HG03565 (cell line): ENCODE measurements around the gene PYGB.

Source experiments
- ATAC-seq: cut with Tn5 transposase; IDR thresholded peaks from one replicate; pipeline ENCODE4 v1.9.1; 2021; ENCODE audit warnings: mild to moderate bottlenecking, moderate library complexity; ENCODE audit not compliant: unreplicated experiment

Gene PYGB

DNA sequence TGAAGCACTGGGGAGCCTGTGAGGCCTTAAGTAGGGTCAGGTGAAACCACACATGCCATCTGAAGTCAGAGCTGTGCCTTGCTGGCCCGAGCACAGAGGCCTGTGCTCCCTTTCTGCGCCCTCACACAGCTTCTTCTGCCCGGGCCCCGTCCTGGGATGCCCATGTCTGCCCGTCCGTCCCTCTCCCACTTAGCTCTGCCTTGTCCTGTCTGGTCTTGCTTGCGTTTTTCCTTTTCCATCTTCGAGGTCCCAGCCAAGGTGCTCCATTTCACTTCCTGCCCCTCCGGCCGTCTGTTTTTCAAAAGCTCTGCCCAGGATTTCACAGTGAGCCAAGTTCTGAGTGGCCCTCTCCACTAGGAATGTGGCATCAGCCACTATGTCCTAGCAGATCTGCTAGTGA lies 45.6 kb downstream of the PYGB start:
- ATAC-seq, result no peak

DNA sequence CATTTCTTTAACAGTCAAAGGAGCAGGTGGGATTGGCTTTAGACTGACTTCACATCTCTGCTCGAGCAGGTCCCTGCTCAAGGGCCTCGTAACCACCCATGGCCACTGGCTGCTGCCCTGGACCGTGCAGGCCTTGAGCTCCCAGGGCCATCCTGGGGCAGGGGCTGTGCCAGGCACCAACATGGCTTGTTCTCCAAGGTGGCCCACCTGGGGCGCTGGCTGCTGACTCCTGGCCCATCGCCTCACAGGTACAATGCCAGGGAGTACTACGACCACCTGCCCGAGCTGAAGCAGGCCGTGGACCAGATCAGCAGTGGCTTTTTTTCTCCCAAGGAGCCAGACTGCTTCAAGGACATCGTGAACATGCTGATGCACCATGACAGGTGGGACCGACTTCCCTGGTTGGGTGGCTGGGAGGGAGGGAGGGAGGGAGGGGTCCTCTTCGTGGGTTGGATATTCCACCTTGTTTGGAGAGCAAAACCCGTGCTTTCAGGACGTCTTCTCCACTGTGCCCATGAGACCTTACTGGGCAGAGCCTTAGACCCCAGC lies 46.1 kb downstream of the PYGB start:
- ATAC-seq, result no peak

DNA sequence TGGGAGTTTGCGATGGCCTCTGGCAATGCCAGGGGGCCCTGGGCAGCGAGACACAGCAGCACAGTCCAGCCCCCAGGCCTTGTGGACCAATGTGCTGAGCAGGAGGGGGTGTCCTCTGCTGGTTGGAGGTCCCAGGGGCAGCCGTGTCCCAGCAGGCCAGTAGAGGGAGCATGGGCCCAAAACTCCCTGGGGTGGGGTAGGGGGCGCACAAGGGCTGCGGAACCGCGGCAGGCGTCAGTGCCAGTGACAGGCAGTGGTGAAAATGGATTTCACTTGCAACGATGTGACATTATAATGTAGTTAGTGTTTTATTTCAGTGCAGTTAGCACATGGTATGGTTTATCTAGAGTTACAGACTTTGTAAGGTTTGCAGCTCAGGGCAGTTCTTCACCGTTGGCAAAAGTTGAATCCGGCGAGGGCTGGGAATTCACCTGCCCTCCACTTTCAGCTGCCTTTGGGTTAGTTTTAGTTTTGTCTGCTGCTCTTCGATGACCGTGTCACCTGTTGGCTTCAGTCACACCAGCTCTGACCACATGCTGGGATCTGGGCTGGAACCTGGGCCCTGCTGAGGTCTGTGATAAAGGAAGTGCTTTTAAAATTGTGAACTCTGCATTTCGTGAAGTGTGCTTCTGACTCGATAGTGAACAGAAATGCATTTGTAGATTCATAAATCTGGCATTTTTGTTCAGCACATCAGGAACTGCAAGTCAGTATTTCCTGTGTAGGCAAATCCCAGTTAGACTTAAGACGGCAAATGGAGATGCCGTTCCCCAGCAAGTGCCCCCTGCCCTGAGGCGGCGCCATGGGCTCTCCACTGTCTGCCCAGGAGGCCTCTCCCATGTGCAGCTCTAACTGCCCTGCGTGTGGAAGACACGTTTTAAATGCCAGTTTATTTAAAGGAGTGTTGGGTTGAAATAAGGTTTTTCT lies 46.8 kb downstream of the PYGB start:
- ATAC-seq, result no peak

DNA sequence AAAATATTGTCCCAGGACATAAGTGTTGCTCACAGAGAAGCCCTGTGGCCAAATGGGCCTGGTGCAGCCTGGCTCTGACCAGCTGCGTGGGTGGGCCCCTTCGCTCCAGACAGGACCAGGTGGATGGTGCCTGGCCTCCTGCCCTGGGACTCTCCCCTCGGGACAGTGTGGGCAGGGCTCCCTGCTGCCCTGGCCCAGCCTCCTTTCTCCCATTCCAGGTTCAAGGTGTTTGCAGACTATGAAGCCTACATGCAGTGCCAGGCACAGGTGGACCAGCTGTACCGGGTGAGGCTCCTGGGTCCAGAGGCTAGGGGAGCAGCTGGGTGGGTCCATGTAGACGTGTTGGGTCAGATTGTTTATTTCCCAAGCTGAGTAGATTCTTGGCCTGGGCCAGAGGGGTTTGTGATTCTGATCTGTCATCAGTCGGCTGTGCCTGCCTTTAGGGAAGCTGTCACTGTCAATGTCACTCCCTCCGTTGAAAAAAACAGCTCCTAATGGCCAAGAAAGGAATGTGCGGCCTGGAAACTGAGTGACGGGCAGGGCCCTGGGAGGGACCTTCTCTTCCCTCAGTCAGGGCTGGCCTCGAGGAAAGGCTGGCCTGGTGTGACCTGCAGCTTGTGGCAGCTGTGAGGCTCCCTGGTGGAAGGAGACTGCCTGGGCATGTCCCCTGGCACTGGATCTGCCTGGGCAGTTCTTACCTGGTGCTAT lies 47.7 kb downstream of the PYGB start:
- ATAC-seq, result no peak

DNA sequence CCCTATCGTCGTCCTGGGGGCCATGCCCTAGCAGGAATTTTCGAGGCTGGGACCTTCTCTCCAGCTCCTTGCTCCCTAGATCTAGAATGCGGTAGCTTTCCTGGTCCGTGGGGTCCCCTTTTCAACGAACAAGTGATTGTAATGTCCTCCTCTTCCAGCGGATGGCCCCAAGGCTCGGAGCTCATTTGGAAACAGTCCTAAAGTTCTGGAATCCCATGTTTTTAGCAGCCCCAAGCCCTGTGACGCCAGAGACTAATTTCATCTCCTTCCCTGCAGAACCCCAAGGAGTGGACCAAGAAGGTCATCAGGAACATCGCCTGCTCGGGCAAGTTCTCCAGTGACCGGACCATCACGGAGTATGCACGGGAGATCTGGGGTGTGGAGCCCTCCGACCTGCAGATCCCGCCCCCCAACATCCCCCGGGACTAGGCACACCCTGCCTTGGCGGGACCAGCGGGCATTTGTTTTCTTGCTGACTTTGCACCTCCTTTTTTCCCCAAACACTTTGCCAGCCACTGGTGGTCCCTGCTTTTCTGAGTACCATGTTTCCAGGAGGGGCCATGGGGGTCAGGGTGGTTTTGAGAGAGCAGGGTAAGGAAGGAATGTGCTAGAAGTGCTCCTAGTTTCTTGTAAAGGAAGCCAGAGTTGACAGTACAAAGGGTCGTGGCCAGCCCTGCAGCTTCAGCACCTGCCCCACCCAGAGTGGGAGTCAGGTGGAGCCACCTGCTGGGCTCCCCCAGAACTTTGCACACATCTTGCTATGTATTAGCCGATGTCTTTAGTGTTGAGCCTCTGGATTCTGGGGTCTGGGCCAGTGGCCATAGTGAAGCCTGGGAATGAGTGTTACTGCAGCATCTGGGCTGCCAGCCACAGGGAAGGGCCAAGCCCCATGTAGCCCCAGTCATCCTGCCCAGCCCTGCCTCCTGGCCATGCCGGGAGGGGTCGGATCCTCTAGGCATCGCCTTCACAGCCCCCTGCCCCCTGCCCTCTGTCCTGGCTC lies 48.5 kb downstream of the PYGB start:
- ATAC-seq, result no peak

DNA sequence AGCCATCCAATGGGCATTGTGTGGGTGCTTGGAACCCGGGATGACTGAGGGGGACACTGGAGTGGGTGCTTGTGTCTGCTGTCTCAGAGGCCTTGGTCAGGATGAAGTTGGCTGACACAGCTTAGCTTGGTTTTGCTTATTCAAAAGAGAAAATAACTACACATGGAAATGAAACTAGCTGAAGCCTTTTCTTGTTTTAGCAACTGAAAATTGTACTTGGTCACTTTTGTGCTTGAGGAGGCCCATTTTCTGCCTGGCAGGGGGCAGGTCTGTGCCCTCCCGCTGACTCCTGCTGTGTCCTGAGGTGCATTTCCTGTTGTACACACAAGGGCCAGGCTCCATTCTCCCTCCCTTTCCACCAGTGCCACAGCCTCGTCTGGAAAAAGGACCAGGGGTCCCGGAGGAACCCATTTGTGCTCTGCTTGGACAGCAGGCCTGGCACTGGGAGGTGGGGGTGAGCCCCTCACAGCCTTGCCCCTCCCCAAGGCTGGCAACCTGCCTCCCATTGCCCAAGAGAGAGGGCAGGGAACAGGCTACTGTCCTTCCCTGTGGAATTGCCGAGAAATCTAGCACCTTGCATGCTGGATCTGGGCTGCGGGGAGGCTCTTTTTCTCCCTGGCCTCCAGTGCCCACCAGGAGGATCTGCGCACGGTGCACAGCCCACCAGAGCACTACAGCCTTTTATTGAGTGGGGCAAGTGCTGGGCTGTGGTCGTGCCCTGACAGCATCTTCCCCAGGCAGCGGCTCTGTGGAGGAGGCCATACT lies 49.4 kb downstream of the PYGB start:
- ATAC-seq, result peak; percentile 66

DNA sequence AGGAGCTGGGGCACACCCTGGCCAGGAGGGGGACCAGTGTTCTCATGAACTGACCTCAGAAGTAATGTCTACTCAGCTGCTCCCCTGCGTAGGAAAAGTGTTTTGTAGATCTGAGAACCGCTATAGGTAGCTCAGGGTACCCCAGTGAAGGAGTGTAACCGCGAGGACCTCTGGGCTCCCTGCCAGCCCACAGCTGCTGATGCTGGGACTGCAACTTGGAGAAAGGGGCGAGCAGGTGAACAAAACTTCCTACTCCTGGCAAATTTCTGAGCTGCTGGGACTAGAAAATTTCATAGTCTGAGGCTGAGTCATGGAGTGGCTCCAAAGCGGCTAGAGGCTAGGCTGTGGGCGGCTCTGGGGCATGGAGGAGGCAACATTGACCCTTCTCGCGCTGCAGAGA lies 51.9 kb downstream of the PYGB start:
- no peak for ATAC-seq

DNA sequence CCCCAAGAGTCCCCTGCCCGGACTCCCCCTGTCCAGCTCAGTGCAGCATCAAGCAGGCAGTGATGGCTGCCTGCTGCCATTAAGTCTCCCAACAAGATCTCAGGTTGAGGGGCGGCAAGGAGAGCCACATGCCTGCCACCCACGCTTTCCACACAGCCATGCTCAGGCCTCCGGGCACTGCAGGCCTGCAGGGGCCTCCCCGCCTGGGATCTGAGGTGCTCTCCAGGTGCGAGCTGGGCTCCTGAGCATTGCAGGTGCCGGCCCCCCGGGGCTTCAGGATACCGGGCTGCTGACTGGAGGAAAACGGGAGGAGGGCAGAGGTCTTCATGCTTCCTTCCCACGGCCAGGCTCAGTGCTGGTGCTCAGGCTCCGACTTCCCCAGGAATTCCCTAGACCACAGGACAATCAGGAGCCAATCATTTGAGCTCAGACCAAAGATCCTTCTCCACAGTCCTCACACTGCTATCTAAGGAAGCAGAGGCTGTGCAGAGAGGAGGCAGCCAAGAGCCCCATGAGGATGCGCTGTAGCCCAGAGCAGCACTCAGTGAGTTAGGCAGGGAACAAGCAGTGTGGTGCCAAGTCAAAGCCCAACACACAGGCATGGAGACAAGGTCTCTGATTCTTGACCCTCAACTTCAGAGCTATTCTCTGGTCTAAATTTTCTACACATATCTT lies 52.7 kb downstream of the PYGB start:
- ATAC-seq, result no peak

DNA sequence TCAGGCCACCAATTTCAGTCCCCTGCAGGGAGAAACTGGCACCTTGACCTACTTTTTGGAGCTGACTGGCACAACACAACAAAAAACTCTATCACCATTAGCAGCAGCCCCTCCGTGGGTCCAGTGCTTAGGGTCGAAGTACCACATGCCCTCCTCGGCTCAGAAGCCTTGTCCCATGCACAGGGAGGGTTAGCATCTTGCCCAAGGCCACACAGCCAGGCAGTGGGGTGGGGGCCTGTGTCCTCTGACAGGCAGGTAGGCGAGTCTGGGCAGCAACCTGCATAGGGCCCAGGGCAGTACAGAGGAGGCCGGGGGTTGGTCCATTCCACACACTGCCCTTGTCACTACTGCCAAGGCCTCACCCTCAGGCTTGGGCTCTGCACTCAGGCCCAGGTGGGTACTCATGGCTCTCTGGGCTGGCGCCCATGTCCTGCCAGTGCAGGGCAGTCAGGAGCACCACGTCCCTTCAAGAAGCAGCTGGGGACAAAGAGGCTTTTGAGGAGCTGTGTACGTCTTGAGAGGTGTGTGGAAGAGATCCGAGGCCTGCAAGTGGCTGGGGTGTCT lies 53.6 kb downstream of the PYGB start:
- ATAC-seq, result no peak

DNA sequence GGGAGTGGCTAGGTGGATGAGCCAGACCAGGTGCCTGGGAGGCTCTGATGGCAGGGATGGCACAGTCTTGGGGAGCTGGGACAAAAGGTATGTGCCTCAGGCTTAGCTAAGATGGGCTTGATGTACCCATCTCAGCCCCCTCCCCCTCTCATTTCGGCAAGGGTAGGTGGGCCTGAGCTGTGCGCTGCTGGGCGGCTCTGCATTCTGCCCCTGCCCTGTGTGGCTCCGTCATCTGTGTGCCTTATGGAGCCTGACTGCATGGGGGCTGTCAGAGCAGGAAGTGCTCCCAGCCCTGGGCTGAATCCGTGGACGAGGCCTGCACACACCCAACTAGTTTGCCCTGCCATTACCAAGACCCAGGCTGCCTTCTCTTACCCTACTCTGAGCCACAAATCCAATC lies 54.7 kb downstream of the PYGB start:
- ATAC-seq, result no peak

DNA sequence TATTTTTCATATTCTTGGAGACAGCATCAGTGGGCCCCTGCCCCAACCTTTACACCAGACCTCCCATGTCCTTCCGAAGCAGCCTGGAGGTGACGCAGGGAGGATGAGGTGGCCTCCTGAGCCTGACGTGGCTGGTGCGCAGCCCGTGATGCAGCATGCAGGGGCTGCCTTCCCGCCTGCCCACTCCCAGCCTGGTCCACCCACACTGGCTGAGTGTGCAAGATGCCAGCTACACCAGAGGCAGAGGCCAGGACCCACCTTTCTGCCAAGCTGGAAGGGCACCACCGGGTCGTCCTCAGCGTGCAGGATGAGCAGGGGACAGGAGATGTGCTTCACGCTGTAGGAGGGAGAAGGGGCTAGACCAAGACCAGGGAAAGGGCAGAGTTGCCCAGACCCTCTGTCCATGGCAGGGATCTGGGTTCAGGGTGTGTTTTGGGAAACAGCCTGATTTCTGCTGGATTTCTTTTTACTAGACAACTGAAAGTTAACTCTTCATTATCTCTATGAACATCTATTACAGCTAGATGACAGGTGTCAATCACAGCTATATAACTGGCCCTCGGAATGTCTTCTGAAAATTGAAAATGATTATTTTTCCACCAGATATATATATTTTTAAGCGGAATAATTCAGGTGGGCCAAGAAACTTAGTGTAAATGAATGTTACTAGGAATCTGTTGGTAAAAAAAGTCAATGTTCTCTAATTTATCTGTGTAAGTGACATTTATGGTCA lies 55.6 kb downstream of the PYGB start:
- no peak for ATAC-seq

DNA sequence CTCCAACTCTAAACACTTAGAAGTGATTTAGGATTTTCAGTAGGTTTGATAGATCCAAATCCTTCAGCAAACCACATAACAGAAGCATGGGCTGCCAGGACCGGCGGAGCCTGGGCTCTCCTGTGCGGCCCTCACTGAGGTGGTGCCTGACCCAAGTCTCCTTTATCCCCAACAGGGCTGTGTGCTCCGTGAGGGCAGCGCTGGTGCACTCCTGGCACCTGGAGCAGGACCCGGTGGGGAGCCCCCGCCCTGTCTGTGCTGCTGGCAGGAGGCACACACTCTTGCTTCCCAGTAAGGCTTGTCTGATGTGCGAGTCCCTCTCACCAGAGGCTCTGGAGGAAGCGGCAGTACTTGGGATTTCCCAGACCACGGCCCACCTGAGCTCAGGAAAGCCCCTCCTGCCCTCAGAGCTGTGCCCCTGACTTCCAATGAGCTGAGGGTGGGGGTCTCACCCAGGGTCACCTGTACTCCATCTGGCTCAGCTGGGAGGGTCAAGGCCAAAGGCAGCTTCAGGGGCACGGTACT lies 56.2 kb downstream of the PYGB start:
- no peak for ATAC-seq

DNA sequence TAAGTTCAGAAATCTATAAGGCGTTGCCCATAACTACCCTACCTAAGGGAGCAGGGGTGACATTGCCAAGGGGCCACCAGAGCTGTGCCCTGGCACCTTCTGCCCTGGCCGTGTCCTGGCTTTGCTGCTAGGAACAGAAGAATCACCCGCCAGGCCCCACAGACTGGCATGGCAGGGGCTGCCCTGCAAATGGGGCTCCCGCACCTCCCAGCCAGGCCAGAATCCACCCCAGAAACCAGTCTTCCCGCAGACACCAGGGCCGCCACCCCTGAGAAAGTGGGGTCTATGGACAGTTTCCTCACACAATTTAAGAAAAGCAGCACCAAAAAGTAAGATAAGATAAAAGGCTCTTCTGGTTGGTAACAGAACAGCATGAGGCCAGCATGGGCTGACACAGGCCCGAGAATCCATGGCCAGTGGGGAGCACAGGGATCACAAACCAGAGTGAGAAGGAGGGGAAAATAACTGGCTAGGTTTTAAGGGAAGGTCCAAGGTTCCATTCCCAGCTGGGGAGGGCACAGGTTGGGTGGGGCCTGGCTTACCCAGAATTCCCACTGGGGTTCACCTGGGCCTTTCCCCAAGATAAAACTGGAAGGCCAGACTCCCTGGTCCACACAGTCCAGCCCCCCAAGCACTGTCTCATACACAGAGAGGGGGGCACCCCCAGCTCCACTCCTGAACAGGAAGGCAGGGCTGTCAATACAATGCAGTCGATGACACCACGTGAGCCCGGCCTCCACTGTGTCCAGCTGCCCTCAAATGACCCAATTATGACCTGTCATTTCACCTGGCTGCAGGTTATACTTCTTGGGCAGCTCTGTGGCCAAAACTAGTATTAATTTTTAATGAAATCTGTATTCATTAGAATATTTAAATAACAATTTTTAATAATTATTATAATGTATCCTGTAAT lies 59.4 kb downstream of the PYGB start:
- no peak for ATAC-seq

DNA sequence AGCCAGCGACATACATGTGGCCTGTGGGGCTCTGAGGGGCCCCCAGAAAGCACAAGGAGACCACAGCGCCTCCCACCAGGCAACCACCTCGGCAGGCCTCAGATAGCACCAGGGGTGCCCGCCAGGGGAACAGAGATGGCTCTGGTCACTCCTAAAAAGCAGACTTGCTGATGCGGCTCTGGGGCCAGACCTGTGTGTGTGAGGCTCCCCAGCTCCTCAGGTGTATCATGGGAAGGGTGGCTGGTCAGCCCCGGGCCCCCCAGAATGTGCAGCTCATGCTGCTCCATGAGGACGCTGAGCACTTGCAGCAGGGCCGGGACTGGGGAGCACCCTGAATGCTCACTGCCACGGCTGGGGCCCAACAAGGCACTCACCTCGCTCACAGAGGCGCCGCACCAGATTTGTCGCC lies 60.2 kb downstream of the PYGB start:
- ATAC-seq, result no peak

DNA sequence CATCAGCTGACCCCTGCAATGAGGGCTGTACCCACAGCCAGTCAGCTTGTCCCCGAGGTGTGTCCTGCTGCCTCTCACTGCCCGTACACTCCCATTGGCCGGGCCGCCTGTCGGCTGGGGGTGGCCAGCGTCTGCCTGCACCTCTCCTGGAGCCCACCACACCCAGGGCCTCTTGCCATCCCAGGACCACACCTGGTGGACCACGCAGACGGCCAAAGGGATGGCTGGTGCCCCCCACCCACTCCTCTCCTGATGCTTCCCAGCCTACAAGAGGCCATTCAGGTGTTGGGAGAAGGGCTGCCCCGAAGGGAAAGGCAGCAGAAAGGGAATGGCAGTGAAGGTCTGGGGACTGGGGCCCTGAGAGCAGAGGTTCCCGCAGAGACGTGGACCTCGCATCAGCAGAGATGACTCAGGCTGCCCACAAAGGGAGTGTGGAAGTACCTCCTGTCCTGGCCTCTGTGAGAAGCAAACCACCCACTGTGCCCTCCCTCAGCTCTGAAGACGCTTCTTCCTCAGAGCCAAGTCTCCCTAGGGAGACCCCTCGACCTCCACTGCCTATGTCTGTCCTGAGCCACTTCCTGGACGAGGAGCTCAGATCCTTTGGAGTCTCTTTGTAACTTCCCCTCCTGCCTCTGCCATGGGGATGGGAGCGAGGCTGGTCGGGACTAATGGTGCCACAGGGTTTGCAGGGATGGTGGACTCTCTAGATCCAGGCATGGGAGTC lies 60.9 kb downstream of the PYGB start:
- no peak for ATAC-seq
